Measurements from ENCODE around the gene GPBAR1. TPM values are rescaled to one million over a fixed set of nuclear protein-coding genes. Genes with fewer than 3 reads are reported as not detected.

GPBAR1 gene
- total RNA-seq, 1 experiment from 2014 or later, result 0.20 TPM

DNA sequence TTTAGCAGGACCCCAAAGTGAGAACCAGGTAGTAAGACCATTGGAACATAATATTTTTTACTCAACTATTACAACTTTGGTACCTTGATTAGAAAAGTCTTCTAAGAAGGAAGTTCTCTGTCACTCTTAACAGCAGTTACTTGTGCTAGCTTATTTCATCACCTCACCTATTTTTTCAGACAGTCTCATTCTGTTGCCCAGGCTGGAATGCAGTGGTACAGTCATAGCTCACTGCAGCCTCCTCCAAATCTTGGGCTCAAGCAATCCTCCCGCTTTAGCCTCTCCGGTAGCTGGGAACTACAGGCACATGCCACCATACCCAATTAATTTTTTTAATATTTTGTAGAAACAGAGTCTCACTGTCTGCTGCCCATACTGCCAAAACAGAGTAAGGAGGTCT, 25.8 kb upstream of the GPBAR1 start:
- CTCF ChIA-PET, result no interaction called here
- ATAC-seq, result no peak
- no peaks in the 10 kb centered on the region for H3K27me3 Mint-ChIP-seq (ENCODE audit: low read depth)

DNA sequence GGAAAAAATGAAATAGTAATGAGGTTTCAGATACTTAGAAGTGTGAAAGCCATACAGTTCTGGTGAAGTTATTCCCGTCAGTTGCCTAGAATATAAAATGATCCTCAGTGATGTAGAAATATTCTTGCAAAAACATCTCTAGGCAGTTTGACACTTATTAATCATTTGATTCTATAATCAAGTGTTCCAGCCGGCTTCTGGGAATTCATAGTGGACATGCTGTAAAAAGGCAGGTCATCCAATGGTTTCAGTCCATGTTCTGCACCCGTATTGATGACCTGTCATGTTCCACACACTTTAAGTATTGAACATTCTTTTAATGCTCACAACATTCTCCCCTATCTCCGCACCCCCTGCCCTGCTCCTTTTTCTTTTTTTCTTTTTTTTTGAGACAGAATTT, 24.0 kb upstream of the GPBAR1 start:
- POLR2A ChIA-PET, result interaction anchor here (0.7 kb wide), 2 partner anchors 10 to 713 kb away, joined by 3 to 6 read pairs; no protein-coding TSS in a partner anchor
- no peak overlapping the region for H3K27ac Mint-ChIP-seq
- no peaks in the 10 kb centered on the region for H3K4me1 Mint-ChIP-seq
- DNase-seq (ENCODE audit: low spot score) (no peak), ATAC-seq (no peak)
- peaks cover 76% of the 10 kb centered on the region for H3K36me3 Mint-ChIP-seq
- no peaks in the 10 kb centered on the region for H3K27me3 Mint-ChIP-seq (ENCODE audit: low read depth)
- TF ChIP-seq, protein P1, sequence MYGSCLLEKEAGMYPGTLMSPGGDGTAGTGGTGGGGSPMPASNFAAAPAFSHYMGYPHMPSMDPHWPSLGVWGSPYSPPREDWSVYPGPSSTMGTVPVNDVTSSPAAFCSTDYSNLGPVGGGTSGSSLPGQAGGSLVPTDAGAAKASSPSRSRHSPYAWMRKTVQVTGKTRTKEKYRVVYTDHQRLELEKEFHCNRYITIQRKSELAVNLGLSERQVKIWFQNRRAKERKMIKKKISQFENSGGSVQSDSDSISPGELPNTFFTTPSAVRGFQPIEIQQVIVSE (CRISPR knock-in tag; IDR thresholded peaks at IDR 0.05; ENCODE audit: borderline replicate concordance), result no peak
- no peak for TF ChIP-seq OVOL2 (CRISPR knock-in tag; IDR thresholded peaks at IDR 0.05; ENCODE audit: borderline replicate concordance)
- CTCF ChIA-PET, result no interaction called here
- H3K9me3 Mint-ChIP-seq, result no peaks in the 10 kb centered on the region
- H3K4me3 Mint-ChIP-seq, result no peak overlapping the region

More for the DNA sequence above, 25.8 kb upstream of the GPBAR1 start:
- TF ChIP-seq GABPB1 (CRISPR knock-in tag; IDR thresholded peaks at IDR 0.05) (no peak), FOXP1 (CRISPR knock-in tag; IDR thresholded peaks at IDR 0.05; ENCODE audit: borderline replicate concordance) (no peak), PRRX2 (CRISPR knock-in tag; IDR thresholded peaks at IDR 0.05) (no peak)
- no peak for DNase-seq (ENCODE audit: low spot score)
- H3K4me1 Mint-ChIP-seq, result no peaks in the 10 kb centered on the region
- no peak overlapping the region for H3K27ac Mint-ChIP-seq
- POLR2A ChIA-PET, result no interaction called here
- peaks cover 78% of the 10 kb centered on the region for H3K36me3 Mint-ChIP-seq
- no peak overlapping the region for H3K4me3 Mint-ChIP-seq
- peaks cover 7% of the 10 kb centered on the region for H3K9me3 Mint-ChIP-seq

DNA sequence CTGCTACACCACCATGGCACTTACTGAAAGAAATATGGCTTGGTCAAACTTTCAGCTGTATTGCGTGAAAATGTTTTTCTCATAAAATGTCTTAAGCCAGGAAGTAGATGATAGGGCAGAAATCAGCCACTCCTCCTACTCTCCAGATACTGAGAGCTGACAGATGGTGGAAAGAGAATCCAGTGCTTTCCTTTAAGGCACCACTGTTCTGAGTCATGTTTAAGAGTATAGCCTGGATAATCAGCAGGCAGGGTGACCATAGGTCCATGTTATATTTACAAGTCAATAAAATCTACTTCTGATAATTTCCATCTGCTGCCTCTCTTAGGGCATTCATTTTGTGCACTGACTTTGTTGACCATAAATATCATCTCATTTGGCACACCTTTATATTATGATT, 21.9 kb upstream of the GPBAR1 start:
- ChIA-PET POLR2A (no interaction called here), CTCF (no interaction called here)
- Mint-ChIP-seq H3K36me3 (peaks cover 79% of the 10 kb centered on the region), H3K27me3 (ENCODE audit: low read depth) (no peaks in the 10 kb centered on the region), H3K27ac (no peak overlapping the region), H3K4me1 (no peaks in the 10 kb centered on the region), H3K4me3 (no peak overlapping the region), H3K9me3 (no peaks in the 10 kb centered on the region)
- no peak for DNase-seq (ENCODE audit: low spot score)
- TF ChIP-seq ZNF121 (CRISPR knock-in tag; IDR thresholded peaks at IDR 0.05) (no peak), GTF2I (CRISPR knock-in tag; conservative IDR thresholded peaks at IDR 0.05) (no peak), CREB1 (CRISPR knock-in tag; IDR thresholded peaks at IDR 0.05) (no peak), GRHL2 (CRISPR knock-in tag; IDR thresholded peaks at IDR 0.05; ENCODE audit: insufficient replicate concordance, severe bottlenecking) (no peak), SMAD3 (CRISPR knock-in tag; IDR thresholded peaks at IDR 0.05; ENCODE audit: borderline replicate concordance) (no peak), ETV6 (CRISPR knock-in tag; IDR thresholded peaks at IDR 0.05) (no peak), FOXJ3 (CRISPR knock-in tag; IDR thresholded peaks at IDR 0.05; ENCODE audit: borderline replicate concordance) (no peak), ZNF671 (CRISPR knock-in tag; IDR thresholded peaks at IDR 0.05) (no peak)
- TF ChIP-seq, protein P2, sequence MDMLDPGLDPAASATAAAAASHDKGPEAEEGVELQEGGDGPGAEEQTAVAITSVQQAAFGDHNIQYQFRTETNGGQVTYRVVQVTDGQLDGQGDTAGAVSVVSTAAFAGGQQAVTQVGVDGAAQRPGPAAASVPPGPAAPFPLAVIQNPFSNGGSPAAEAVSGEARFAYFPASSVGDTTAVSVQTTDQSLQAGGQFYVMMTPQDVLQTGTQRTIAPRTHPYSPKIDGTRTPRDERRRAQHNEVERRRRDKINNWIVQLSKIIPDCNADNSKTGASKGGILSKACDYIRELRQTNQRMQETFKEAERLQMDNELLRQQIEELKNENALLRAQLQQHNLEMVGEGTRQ (CRISPR knock-in tag; IDR thresholded peaks at IDR 0.05), result no peak
- TF ChIP-seq, protein P3, sequence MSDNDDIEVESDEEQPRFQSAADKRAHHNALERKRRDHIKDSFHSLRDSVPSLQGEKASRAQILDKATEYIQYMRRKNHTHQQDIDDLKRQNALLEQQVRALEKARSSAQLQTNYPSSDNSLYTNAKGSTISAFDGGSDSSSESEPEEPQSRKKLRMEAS (CRISPR knock-in tag; IDR thresholded peaks at IDR 0.05), result no peak
- TF ChIP-seq, protein P4, sequence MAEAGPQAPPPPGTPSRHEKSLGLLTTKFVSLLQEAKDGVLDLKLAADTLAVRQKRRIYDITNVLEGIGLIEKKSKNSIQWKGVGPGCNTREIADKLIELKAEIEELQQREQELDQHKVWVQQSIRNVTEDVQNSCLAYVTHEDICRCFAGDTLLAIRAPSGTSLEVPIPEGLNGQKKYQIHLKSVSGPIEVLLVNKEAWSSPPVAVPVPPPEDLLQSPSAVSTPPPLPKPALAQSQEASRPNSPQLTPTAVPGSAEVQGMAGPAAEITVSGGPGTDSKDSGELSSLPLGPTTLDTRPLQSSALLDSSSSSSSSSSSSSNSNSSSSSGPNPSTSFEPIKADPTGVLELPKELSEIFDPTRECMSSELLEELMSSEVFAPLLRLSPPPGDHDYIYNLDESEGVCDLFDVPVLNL (CRISPR knock-in tag; IDR thresholded peaks at IDR 0.05; ENCODE audit: borderline replicate concordance, low read depth), result no peak
- TF ChIP-seq, protein P5, sequence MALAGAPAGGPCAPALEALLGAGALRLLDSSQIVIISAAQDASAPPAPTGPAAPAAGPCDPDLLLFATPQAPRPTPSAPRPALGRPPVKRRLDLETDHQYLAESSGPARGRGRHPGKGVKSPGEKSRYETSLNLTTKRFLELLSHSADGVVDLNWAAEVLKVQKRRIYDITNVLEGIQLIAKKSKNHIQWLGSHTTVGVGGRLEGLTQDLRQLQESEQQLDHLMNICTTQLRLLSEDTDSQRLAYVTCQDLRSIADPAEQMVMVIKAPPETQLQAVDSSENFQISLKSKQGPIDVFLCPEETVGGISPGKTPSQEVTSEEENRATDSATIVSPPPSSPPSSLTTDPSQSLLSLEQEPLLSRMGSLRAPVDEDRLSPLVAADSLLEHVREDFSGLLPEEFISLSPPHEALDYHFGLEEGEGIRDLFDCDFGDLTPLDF (CRISPR knock-in tag; IDR thresholded peaks at IDR 0.05), result no peak
- no peak for ATAC-seq

DNA sequence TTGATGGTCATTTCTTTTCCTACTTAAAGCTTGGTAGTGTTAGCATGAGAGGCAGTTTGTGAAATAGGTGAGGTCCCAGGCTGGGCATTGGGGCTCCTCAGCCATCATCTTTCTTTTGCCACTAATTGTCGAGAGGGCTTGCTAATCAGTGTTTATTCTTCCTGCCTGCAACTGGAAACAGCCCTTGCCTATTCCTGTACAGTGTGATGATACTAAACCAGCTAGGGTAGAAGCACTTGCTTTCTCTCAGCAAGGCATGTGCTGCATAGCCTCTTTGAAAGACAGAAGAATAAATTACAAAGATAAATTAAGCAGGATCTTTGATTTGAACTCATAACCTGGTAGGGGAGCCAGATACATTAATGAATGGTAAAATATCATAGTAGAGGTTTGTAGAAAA, 16.6 kb upstream of the GPBAR1 start:
- no peak overlapping the region for H3K4me3 Mint-ChIP-seq
- H3K4me1 Mint-ChIP-seq, result no peaks in the 10 kb centered on the region
- no peak for TF ChIP-seq ZNF423 (CRISPR knock-in tag; IDR thresholded peaks at IDR 0.05)
- DNase-seq (ENCODE audit: low spot score) (no peak), ATAC-seq (no peak)
- H3K27ac Mint-ChIP-seq, result no peak overlapping the region; the same call in 1 of the 2 replicates
- H3K9me3 Mint-ChIP-seq, result no peaks in the 10 kb centered on the region
- CTCF ChIA-PET, result no interaction called here
- no peaks in the 10 kb centered on the region for H3K27me3 Mint-ChIP-seq (ENCODE audit: low read depth)
- peaks cover 89% of the 10 kb centered on the region for H3K36me3 Mint-ChIP-seq
- POLR2A ChIA-PET, result no interaction called here
